Osteocyte (in vitro differentiated cells): Measurements from ENCODE around the gene DOCK11. TPM values are rescaled to one million over a fixed set of nuclear protein-coding genes. Genes with fewer than 3 reads are reported as not detected.

ENCODE experiments used
- DNase-seq: peaks from one replicate; pipeline ENCODE4 v3.0.0; 2021; ENCODE audit warnings: mixed read lengths; ENCODE audit not compliant: unreplicated experiment; ENCODE audit errors: extremely low spot score
- H3K27ac Mint-ChIP-seq: one replicate; pipeline ENCODE4 v1.8.0; 2021; ENCODE audit warnings: mild to moderate bottlenecking, mixed read lengths; ENCODE audit not compliant: unreplicated experiment
- H3K27me3 Mint-ChIP-seq: one replicate; pipeline ENCODE4 v1.8.0; 2021; ENCODE audit warnings: mixed read lengths; ENCODE audit not compliant: unreplicated experiment
- H3K36me3 Mint-ChIP-seq: one replicate; pipeline ENCODE4 v1.8.0; 2021; ENCODE audit warnings: mixed read lengths; ENCODE audit not compliant: unreplicated experiment
- H3K4me1 Mint-ChIP-seq: one replicate; pipeline ENCODE4 v1.8.0; 2021; ENCODE audit warnings: mixed read lengths; ENCODE audit not compliant: unreplicated experiment
- H3K4me3 Mint-ChIP-seq: one replicate; pipeline ENCODE4 v1.8.0; 2021; ENCODE audit warnings: mild to moderate bottlenecking, moderate library complexity, mixed read lengths; ENCODE audit not compliant: unreplicated experiment
- H3K9me3 Mint-ChIP-seq: one replicate; pipeline ENCODE4 v1.8.0; 2021; ENCODE audit warnings: mixed read lengths; ENCODE audit not compliant: unreplicated experiment
- total RNA-seq: library from RNA; stranded (reverse); gene quantifications from 2 replicates; pipeline ENCODE4 v1.2.1, GENCODE V29; 2021
- TF ChIP-seq, protein P1 (sequence below): fragments of 200-600 bp; sonication (generic); IDR thresholded peaks from 2 replicates; pipeline ENCODE4 v1.5.0; 2021; ENCODE audit warnings: antibody characterized with exemption, mild to moderate bottlenecking, moderate library complexity

The DOCK11 gene
- total RNA-seq, 1 donor from 2014 or later: 24.8 TPM

DNA sequence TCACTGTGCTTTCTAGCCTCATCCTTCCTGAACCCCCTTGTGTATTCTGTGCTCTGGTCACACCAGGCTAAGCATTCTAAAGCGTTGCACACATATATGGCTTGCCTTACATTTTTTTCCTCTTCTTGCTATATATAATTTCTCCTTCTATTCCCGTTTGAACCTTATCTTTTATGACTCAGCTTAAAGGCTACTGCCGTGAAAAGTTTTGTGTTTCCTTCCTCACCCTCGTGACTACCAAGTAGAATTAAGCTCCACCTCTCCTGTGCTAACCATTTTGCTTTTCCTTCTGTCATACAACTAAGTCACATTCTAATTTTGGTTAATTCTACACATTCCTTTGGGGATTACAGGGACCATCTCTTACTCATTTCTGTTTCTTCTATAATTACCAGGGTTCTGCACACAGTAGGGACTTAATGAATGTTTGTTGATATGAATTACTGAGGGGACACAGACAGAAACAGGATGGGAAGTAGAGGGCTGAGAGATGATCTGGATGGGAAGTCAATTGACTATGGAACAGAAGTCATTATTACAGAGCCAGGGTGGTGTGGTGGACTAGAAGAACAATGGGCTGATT lies 67.1 kb downstream of the DOCK11 start:
- H3K4me1 Mint-ChIP-seq: no peaks in the 10 kb centered on the region
- TF ChIP-seq, protein P1, sequence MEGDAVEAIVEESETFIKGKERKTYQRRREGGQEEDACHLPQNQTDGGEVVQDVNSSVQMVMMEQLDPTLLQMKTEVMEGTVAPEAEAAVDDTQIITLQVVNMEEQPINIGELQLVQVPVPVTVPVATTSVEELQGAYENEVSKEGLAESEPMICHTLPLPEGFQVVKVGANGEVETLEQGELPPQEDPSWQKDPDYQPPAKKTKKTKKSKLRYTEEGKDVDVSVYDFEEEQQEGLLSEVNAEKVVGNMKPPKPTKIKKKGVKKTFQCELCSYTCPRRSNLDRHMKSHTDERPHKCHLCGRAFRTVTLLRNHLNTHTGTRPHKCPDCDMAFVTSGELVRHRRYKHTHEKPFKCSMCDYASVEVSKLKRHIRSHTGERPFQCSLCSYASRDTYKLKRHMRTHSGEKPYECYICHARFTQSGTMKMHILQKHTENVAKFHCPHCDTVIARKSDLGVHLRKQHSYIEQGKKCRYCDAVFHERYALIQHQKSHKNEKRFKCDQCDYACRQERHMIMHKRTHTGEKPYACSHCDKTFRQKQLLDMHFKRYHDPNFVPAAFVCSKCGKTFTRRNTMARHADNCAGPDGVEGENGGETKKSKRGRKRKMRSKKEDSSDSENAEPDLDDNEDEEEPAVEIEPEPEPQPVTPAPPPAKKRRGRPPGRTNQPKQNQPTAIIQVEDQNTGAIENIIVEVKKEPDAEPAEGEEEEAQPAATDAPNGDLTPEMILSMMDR: no peak
- peaks cover 9% of the 10 kb centered on the region for H3K36me3 Mint-ChIP-seq
- no peaks in the 10 kb centered on the region for H3K9me3 Mint-ChIP-seq
- no peak for DNase-seq
- no peak overlapping the region for H3K27ac Mint-ChIP-seq
- no peak overlapping the region for H3K4me3 Mint-ChIP-seq
- no peaks in the 10 kb centered on the region for H3K27me3 Mint-ChIP-seq

DNA sequence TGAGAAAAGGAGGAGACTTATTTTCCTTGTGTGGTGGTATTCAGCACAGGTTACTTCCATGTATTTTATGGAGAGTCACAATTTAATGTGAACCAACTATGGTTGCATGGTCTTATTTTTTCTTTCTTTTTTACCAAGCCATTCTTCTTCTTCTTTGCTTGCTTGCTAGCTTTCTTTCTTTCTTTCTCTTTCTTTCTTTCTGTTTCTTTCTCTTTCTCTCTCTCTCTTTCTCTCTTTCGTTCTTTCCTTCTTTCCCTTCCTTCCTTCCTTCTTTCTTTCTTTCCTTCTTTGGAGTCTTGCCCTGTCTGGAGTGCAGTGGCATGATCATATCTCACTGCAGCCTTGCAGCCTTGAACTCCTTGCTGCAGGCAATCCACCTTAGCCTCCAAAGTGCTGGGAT lies 68.9 kb downstream of the DOCK11 start:
- Mint-ChIP-seq H3K27me3 (no peaks in the 10 kb centered on the region), H3K9me3 (no peaks in the 10 kb centered on the region), H3K4me3 (no peak overlapping the region), H3K36me3 (peaks cover 14% of the 10 kb centered on the region), H3K27ac (no peak overlapping the region), H3K4me1 (no peaks in the 10 kb centered on the region)
- TF ChIP-seq, protein P1: no peak
- no peak for DNase-seq

DNA sequence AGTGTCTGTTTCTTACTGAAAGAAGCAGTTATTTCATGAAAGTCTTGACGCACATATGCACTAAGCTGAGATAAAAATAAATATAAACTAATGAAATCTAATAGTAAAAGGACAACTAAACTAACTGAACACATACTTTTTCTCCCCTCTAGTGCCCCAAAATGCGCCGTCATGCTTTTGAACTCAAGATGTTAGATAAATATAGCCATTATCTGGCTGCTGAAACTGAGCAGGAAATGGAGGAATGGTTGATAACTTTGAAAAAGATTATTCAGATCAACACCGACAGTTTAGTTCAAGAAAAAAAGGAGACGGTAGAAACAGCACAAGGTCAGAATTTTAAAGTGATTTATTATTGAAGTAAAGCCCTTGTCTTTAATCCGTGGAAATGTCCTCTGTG lies 70.2 kb downstream of the DOCK11 start:
- TF ChIP-seq, protein P1: no peak
- no peak overlapping the region for H3K27ac Mint-ChIP-seq
- no peaks in the 10 kb centered on the region for H3K4me1 Mint-ChIP-seq
- no peak for DNase-seq
- H3K9me3 Mint-ChIP-seq: no peaks in the 10 kb centered on the region
- H3K36me3 Mint-ChIP-seq: peaks cover 17% of the 10 kb centered on the region
- no peaks in the 10 kb centered on the region for H3K27me3 Mint-ChIP-seq
- H3K4me3 Mint-ChIP-seq: no peak overlapping the region

DNA sequence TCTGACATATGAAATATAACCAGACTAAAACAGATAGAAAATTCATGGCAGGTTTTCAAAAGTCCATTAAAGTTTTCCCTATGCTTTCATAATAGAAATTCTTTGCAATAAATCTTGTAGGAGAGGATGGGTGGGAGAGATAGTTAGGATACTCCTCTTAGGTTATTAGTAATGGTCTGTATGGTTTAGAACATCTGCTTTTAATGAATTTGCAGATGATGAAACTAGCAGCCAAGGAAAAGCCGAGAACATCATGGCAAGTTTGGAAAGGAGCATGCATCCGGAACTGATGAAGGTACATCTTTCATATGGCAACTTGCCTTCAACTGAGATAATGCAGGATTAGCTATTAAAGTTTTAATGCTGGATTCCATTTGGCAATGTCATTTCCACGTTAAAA lies 70.7 kb downstream of the DOCK11 start:
- Mint-ChIP-seq H3K27ac (no peak overlapping the region), H3K4me3 (no peak overlapping the region)

DNA sequence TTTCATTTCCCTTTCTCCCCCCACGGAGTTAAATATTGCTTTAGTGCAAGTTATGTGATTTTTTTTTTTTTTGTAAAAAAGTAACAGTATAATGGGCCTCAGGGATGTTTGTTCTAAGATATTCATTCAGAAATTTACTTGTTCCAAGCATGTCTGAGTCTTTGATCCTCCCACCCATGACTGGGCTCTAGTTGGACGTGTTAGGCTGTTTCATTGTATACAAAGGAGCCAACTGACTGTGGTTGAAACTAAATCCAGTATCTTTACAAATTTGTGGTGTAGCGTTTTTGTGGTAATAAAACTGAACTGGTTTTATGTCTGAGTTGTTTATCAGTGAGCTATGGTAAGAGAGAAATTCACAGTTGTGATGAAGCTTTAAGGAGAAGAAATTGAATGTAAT lies 74.1 kb downstream of the DOCK11 start:
- H3K27me3 Mint-ChIP-seq: no peaks in the 10 kb centered on the region
- no peak overlapping the region for H3K27ac Mint-ChIP-seq
- no peaks in the 10 kb centered on the region for H3K9me3 Mint-ChIP-seq
- H3K36me3 Mint-ChIP-seq: peaks cover 17% of the 10 kb centered on the region
- TF ChIP-seq, protein P1: no peak
- no peaks in the 10 kb centered on the region for H3K4me1 Mint-ChIP-seq
- H3K4me3 Mint-ChIP-seq: no peak overlapping the region
- DNase-seq: no peak

More for the DNA sequence above, 70.7 kb downstream of the DOCK11 start:
- Mint-ChIP-seq H3K36me3 (peaks cover 20% of the 10 kb centered on the region), H3K9me3 (no peaks in the 10 kb centered on the region), H3K27me3 (no peaks in the 10 kb centered on the region), H3K4me1 (no peaks in the 10 kb centered on the region)
- no peak for DNase-seq
- TF ChIP-seq, protein P1: no peak
